ENCODE data around the gene KIF2C.
"Not testable (repeated sequence)": the region's sequence is repeated elsewhere in the genome, so short reads cannot be mapped to it uniquely, and the experiment has no call there.

The KIF2C gene

GRCh38 chr1:44792736-44793502 is 53.3 kb downstream of the KIF2C start:
- no peak for DNase-seq

GRCh38 chr1:44797886-44798285 is 58.2 kb downstream of the KIF2C start:
- DNase-seq, result not testable (repeated sequence)

GRCh38 chr1:44798481-44799365 is 59.1 kb downstream of the KIF2C start:
- no peak for DNase-seq

GRCh38 chr1:44799770-44800584 is 60.3 kb downstream of the KIF2C start, which contains the start of gene PLK3:
PLK3 (plus strand) TSS chr1:44800377; CDS start chr1:44800464, 87 bp downstream.
- DNase-seq, result peak; percentile 100

- peak; percentile 42 for DNase-seq
Observed at GRCh38 chr1:44801491-44802305, 62.1 kb downstream of the KIF2C start.

- DNase-seq, result no peak
Observed at GRCh38 chr1:44802306-44803061, 62.8 kb downstream of the KIF2C start.

GRCh38 chr1:44803062-44803311 is 63.4 kb downstream of the KIF2C start:
- no peak for DNase-seq

- DNase-seq, result no peak
Observed at GRCh38 chr1:44803312-44804095, 63.9 kb downstream of the KIF2C start.

- DNase-seq, result no peak
Observed at GRCh38 chr1:44805311-44806024, 65.8 kb downstream of the KIF2C start.

- no peak for DNase-seq
Observed at GRCh38 chr1:44806025-44806703, 66.5 kb downstream of the KIF2C start.

GRCh38 chr1:44806704-44807363 is 67.2 kb downstream of the KIF2C start, which contains the start of gene DYNLT4:
DYNLT4 (minus strand) TSS chr1:44807351; CDS start chr1:44806668, 683 bp downstream.
- no peak for DNase-seq

- DNase-seq, result peak; percentile 82
Observed at GRCh38 chr1:44807364-44808062, 67.9 kb downstream of the KIF2C start.

GRCh38 chr1:44808063-44808937 is 68.7 kb downstream of the KIF2C start, which contains the start of gene BTBD19:
BTBD19 (plus strand) TSS chr1:44808523; CDS start chr1:44808821, 298 bp downstream.
- DNase-seq, result peak; percentile 89

GRCh38 chr1:44808938-44809917 is 69.6 kb downstream of the KIF2C start:
- peak; percentile 49 for DNase-seq
